ENCODE results near the gene EIF2B4. TPM values are rescaled to one million over a fixed set of nuclear protein-coding genes. Genes with fewer than 3 reads are reported as not detected.

EIF2B4 gene
- total and polyA plus RNA-seq, 9 of the 15 experiments (the other 6 are each of a cell fraction or from before 2014, with no cell fraction given): 29.7 to 80.3 (median 58.9) TPM

DNA sequence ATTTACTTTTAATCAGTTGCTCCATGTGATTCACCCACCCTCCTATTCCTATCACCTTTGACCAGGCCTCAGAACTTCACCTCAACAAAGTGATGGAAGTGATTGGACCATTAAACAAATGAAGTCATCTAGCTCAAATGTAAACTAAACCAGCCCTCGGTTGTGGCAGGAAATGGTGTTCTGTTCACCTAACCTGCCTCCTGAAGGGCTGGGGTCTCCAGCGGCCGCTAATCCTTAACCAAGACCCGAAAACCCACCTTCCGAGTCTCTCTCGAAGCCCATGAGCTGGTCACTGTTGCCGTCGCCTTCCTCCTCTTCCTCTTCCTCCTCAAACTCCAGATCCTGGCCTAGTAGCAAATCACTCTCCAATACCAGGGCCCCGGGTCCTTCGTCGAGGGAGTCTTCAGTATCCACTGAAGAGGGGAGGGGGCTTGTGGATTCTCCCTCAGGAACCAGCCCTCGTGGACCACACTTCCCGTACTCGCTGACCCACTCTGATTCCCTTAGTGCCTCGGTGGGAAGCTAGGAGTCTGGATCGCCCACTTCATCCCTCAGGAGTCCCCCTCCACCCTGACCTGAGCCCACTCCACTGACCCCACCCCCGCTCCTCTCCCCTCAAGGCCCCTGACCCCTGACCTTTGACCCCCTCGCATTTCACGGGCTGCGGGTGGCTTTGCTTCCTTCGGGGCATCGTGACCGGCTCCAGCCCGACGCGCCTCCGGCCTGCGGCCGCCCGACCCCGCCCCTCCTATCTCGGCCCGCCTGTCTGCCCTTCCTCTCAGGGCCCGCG lies 9.9 kb upstream of the EIF2B4 start (continued):
- TF ChIP-seq, protein P1, sequence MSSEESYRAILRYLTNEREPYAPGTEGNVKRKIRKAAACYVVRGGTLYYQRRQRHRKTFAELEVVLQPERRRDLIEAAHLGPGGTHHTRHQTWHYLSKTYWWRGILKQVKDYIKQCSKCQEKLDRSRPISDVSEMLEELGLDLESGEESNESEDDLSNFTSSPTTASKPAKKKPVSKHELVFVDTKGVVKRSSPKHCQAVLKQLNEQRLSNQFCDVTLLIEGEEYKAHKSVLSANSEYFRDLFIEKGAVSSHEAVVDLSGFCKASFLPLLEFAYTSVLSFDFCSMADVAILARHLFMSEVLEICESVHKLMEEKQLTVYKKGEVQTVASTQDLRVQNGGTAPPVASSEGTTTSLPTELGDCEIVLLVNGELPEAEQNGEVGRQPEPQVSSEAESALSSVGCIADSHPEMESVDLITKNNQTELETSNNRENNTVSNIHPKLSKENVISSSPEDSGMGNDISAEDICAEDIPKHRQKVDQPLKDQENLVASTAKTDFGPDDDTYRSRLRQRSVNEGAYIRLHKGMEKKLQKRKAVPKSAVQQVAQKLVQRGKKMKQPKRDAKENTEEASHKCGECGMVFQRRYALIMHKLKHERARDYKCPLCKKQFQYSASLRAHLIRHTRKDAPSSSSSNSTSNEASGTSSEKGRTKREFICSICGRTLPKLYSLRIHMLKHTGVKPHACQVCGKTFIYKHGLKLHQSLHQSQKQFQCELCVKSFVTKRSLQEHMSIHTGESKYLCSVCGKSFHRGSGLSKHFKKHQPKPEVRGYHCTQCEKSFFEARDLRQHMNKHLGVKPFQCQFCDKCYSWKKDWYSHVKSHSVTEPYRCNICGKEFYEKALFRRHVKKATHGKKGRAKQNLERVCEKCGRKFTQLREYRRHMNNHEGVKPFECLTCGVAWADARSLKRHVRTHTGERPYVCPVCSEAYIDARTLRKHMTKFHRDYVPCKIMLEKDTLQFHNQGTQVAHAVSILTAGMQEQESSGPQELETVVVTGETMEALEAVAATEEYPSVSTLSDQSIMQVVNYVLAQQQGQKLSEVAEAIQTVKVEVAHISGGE (CRISPR knock-in tag; IDR thresholded peaks at IDR 0.05): no peak
- TF ChIP-seq, protein P2, sequence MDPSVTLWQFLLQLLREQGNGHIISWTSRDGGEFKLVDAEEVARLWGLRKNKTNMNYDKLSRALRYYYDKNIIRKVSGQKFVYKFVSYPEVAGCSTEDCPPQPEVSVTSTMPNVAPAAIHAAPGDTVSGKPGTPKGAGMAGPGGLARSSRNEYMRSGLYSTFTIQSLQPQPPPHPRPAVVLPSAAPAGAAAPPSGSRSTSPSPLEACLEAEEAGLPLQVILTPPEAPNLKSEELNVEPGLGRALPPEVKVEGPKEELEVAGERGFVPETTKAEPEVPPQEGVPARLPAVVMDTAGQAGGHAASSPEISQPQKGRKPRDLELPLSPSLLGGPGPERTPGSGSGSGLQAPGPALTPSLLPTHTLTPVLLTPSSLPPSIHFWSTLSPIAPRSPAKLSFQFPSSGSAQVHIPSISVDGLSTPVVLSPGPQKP (CRISPR knock-in tag; IDR thresholded peaks at IDR 0.05): no peak
- TF ChIP-seq, protein P3, sequence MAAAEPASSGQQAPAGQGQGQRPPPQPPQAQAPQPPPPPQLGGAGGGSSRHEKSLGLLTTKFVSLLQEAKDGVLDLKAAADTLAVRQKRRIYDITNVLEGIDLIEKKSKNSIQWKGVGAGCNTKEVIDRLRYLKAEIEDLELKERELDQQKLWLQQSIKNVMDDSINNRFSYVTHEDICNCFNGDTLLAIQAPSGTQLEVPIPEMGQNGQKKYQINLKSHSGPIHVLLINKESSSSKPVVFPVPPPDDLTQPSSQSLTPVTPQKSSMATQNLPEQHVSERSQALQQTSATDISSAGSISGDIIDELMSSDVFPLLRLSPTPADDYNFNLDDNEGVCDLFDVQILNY (CRISPR knock-in tag; IDR thresholded peaks at IDR 0.05): no peak
- TF ChIP-seq, protein P4, sequence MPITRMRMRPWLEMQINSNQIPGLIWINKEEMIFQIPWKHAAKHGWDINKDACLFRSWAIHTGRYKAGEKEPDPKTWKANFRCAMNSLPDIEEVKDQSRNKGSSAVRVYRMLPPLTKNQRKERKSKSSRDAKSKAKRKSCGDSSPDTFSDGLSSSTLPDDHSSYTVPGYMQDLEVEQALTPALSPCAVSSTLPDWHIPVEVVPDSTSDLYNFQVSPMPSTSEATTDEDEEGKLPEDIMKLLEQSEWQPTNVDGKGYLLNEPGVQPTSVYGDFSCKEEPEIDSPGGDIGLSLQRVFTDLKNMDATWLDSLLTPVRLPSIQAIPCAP (CRISPR knock-in tag; IDR thresholded peaks at IDR 0.05; ENCODE audit: borderline replicate concordance): no peak
- TF ChIP-seq NFXL1 (CRISPR knock-in tag; IDR thresholded peaks at IDR 0.05): no peak
- TF ChIP-seq, protein P5, sequence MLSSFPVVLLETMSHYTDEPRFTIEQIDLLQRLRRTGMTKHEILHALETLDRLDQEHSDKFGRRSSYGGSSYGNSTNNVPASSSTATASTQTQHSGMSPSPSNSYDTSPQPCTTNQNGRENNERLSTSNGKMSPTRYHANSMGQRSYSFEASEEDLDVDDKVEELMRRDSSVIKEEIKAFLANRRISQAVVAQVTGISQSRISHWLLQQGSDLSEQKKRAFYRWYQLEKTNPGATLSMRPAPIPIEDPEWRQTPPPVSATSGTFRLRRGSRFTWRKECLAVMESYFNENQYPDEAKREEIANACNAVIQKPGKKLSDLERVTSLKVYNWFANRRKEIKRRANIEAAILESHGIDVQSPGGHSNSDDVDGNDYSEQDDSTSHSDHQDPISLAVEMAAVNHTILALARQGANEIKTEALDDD (IDR thresholded peaks at IDR 0.05): no peak; the same call in 1 of the 2 replicates
- TF ChIP-seq ZNF79 (CRISPR knock-in tag; IDR thresholded peaks at IDR 0.05; ENCODE audit: low read depth): no peak
- no peak for TF ChIP-seq PPARD (CRISPR knock-in tag; IDR thresholded peaks at IDR 0.05)
- no peak for TF ChIP-seq NFE2 (IDR thresholded peaks at IDR 0.05; ENCODE audit: low read depth)
- no peak for TF ChIP-seq RBBP5 (IDR thresholded peaks at IDR 0.05; ENCODE audit: borderline replicate concordance, insufficient read depth, low read length, poor library complexity, severe bottlenecking)
- TF ChIP-seq ZKSCAN8 (CRISPR knock-in tag; IDR thresholded peaks at IDR 0.05): no peak
- TF ChIP-seq SRSF1 (IDR thresholded peaks at IDR 0.05; ENCODE audit: low read depth, low read length): no peak
- TF ChIP-seq CAMTA2 (CRISPR knock-in tag; conservative IDR thresholded peaks at IDR 0.05): no peak
- TF ChIP-seq POLR2AphosphoS5 (IDR thresholded peaks at IDR 0.05; ENCODE audit: control insufficient read depth, insufficient read depth, low read depth, low read length): peak; percentile 52; the same call in 1 of the 2 replicates
- no peak for TF ChIP-seq ETV6 (IDR thresholded peaks at IDR 0.05; ENCODE audit: borderline replicate concordance in 1 of 2, low read depth in 2 of 2, low read length in 1 of 2)
- TF ChIP-seq ETV6 (CRISPR knock-in tag; IDR thresholded peaks at IDR 0.05; ENCODE audit: borderline replicate concordance): no peak
- TF ChIP-seq HNRNPL (IDR thresholded peaks at IDR 0.05; ENCODE audit: low read depth, low read length): no peak
- no peak for TF ChIP-seq MAFF (IDR thresholded peaks at IDR 0.05; ENCODE audit: low read length)

Measured in K562 (cell line).